Activated CD4-positive, alpha-beta T cell treated with anti-CD3 and anti-CD28 coated beads, Interleukin-10, Interleukin-2, amounts not matched to agents 100 ng/mL and 50 ng/mL, durations not matched to agents 16 hours and 8 hours (primary cell): ENCODE results near the gene BEST4.
"Not testable (repeated sequence)": the region's sequence is repeated elsewhere in the genome, so short reads cannot be mapped to it uniquely, and the experiment has no call there.

ENCODE experiments used
- DNase-seq: peaks from one replicate; pipeline ENCODE4 v3.0.0-alpha.2; 2020

Gene BEST4

GRCh38 chr1:44788120-44788860 is at the start of gene BEST4:
BEST4 (minus strand) TSS chr1:44788170; CDS start chr1:44787705, 465 bp downstream.
- DNase-seq: no peak

GRCh38 chr1:44835738-44836675 is 48.0 kb upstream of the BEST4 start:
- peak; percentile 91 for DNase-seq

GRCh38 chr1:44834328-44834727 is 46.4 kb upstream of the BEST4 start:
- no peak for DNase-seq

- no peak for DNase-seq
These were observed 44.2 kb upstream of the BEST4 start for GRCh38 chr1:44832056-44832705.

- no peak for DNase-seq
These were observed 43.5 kb upstream of the BEST4 start for GRCh38 chr1:44831516-44831915.

- DNase-seq: no peak
These were observed 42.9 kb upstream of the BEST4 start for GRCh38 chr1:44830900-44831304.

GRCh38 chr1:44829506-44830384 is 41.8 kb upstream of the BEST4 start:
- DNase-seq: no peak

GRCh38 chr1:44828841-44829440 is 41.0 kb upstream of the BEST4 start:
- DNase-seq: no peak

- no peak for DNase-seq
These were observed 40.2 kb upstream of the BEST4 start for GRCh38 chr1:44828003-44828651.

GRCh38 chr1:44827197-44828002 is 39.4 kb upstream of the BEST4 start:
- DNase-seq: no peak

GRCh38 chr1:44826375-44827196 is 38.6 kb upstream of the BEST4 start:
- DNase-seq: no peak

GRCh38 chr1:44824392-44824791 is 36.4 kb upstream of the BEST4 start:
- not testable (repeated sequence) for DNase-seq

- no peak for DNase-seq
These were observed 35.0 kb upstream of the BEST4 start for GRCh38 chr1:44822981-44823451.

- DNase-seq: no peak
These were observed 34.2 kb upstream of the BEST4 start for GRCh38 chr1:44822131-44822701.

- DNase-seq: no peak
These were observed 33.3 kb upstream of the BEST4 start for GRCh38 chr1:44821240-44821715.

GRCh38 chr1:44820328-44821239 is 32.6 kb upstream of the BEST4 start:
- no peak for DNase-seq

GRCh38 chr1:44819608-44820327 is 31.8 kb upstream of the BEST4 start:
- peak; percentile 97 for DNase-seq
